Stimulated activated CD8-positive, alpha-beta memory T cell treated with anti-CD3 and anti-CD28 coated beads, Interleukin-15, amount 100 ng/mL, for 4 hours (primary cell): ENCODE data around the gene ALK.

Experiments used
- DNase-seq, 2 donors: peaks; one replicate each; pipeline ENCODE4 v3.0.0-alpha.2; 2020; ENCODE audit warnings: low read depth in 2 of 2

The ALK gene

GRCh38 chr2:29367986-29368658, 553.3 kb downstream of the ALK start:
- DNase-seq: no peak

GRCh38 chr2:29363111-29363510, 558.3 kb downstream of the ALK start:
- no peak for DNase-seq

GRCh38 chr2:29361231-29361630, 560.2 kb downstream of the ALK start:
- DNase-seq: no peak

- no peak for DNase-seq
Observed at GRCh38 chr2:29360016-29360784, 561.2 kb downstream of the ALK start.

- DNase-seq: no peak
Observed at GRCh38 chr2:29353403-29353991, 567.9 kb downstream of the ALK start.

- DNase-seq: no peak
Observed at GRCh38 chr2:29351916-29352591, 569.3 kb downstream of the ALK start.

GRCh38 chr2:29351248-29351647, 570.1 kb downstream of the ALK start:
- no peak for DNase-seq

GRCh38 chr2:29349316-29350030, 571.9 kb downstream of the ALK start:
- no peak for DNase-seq

- no peak for DNase-seq
Observed at GRCh38 chr2:29347774-29348461, 573.5 kb downstream of the ALK start.

GRCh38 chr2:29345236-29345635, 576.1 kb downstream of the ALK start:
- no peak for DNase-seq

- no peak for DNase-seq
Observed at GRCh38 chr2:29343830-29344229, 577.6 kb downstream of the ALK start.

GRCh38 chr2:29336341-29337241, 584.8 kb downstream of the ALK start:
- no peak for DNase-seq

- no peak for DNase-seq
Observed at GRCh38 chr2:29335396-29335795, 586.0 kb downstream of the ALK start.

- no peak for DNase-seq
Observed at GRCh38 chr2:29334706-29335105, 586.7 kb downstream of the ALK start.

GRCh38 chr2:29332540-29332939, 588.8 kb downstream of the ALK start:
- DNase-seq: no peak

- no peak for DNase-seq
Observed at GRCh38 chr2:29329899-29330298, 591.5 kb downstream of the ALK start.

- no peak for DNase-seq
Observed at GRCh38 chr2:29326926-29327325, 594.5 kb downstream of the ALK start.

GRCh38 chr2:29325544-29325943, 595.8 kb downstream of the ALK start:
- DNase-seq: no peak

- no peak for DNase-seq
Observed at GRCh38 chr2:29323961-29324360, 597.4 kb downstream of the ALK start.

- no peak for DNase-seq
Observed at GRCh38 chr2:29323301-29323700, 598.1 kb downstream of the ALK start.
